Kidney capillary endothelial cell (primary cell): ENCODE data around the gene APOL3.
"Not testable (repeated sequence)": the region's sequence is repeated elsewhere in the genome, so short reads cannot be mapped to it uniquely, and the experiment has no call there.

Experiments used
- DNase-seq: peaks from one replicate; pipeline ENCODE4 v3.0.0-alpha.2; 2018; ENCODE audit warnings: low spot score

APOL3 gene, protein sequence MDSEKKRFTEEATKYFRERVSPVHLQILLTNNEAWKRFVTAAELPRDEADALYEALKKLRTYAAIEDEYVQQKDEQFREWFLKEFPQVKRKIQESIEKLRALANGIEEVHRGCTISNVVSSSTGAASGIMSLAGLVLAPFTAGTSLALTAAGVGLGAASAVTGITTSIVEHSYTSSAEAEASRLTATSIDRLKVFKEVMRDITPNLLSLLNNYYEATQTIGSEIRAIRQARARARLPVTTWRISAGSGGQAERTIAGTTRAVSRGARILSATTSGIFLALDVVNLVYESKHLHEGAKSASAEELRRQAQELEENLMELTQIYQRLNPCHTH

DNA sequence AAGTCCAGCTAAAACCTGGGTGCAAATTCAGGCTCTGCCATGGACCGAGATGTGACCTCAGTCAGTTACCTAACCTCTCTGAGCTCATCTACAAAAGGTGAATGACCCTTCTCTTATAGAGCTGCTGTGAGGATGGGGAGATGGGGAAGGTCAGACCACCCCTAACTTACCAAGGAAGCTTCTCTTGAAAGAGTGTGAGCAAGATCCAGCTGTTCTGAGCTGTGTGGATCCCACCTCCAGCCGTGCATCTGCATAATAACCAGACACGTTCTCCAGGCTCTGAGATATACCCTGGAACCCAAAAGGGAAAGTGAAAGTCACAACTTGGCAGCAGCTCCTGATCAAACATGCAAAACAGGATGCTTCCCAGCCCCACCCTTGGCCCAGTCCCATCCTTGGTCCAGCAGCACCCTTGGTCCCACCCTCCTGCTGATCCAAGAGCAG, at the start of gene APOL3:
Gene APOL3, minus strand, starts transcription at position 257 of the 444 bp plus-strand sequence. CDS start 11,700 bp downstream, outside the sequence.
- DNase-seq: peak; percentile 21

GRCh38 chr22:36210224-36210623, 49.7 kb upstream of the APOL3 start:
- no peak for DNase-seq

DNA sequence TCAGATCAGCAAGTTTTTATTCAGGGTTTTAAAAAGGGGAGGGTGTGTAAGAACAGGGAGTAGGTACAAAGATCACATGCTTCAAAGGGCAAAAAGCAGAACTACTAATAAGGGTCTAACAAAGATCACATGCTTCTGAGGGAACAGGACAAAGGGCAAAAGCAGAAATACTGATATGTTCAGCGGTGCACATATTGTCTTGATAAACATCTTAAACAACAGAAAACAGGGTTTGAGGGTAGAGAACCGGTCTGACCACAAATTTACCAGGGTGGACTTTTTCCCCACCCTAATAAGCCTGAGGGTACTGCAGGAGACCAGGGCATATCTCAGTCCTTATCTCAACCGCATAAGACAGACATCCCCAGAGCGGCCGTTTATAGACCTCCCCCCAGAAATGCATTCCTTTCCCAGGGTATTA, 48.9 kb upstream of the APOL3 start:
- not testable (repeated sequence) for DNase-seq

DNA sequence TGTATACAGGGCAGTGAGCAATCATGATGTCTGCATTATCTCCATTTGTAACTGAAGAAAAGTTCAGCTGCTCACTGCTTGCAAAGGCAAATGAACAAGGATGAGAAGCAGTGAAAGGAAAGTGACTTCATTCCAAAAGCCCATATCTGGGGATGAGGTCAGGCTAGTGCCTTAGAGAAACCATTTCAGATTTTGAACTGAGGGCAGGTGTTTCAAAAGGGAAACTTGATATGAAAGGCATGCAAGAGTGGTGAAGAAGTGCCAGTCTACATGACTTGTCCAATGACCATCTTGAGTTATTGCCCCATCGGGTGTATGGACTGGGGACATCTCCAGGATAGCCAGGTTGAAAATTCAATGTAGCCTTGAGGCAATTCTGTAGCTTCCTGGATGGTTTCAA, 48.4 kb upstream of the APOL3 start:
- no peak for DNase-seq

GRCh38 chr22:36208162-36208765, 47.7 kb upstream of the APOL3 start:
- DNase-seq: no peak

DNA sequence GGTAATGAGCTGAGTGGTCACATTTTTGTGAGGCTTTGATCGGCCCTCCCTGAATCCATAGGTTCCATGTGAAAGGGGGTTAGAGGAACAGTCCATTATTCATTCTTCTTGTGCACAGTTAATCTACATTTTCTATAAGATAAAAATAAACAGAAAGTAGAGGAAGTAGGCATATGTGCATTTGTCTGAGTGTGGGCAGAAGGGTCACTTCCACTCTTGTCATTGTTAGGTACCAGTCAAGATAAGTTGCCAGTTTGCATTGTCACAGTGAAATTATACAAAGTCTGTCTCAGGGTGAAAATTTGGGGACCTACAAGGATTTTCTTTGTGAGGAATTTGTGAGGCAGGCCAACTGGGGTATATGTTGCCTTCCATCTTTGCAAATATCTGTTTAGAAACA, 45.7 kb upstream of the APOL3 start:
- no peak for DNase-seq

GRCh38 chr22:36205573-36205972, 45.0 kb upstream of the APOL3 start:
- not testable (repeated sequence) for DNase-seq

GRCh38 chr22:36204632-36205015, 44.1 kb upstream of the APOL3 start:
- no peak for DNase-seq

GRCh38 chr22:36204001-36204631, 43.6 kb upstream of the APOL3 start:
- DNase-seq: no peak

DNA sequence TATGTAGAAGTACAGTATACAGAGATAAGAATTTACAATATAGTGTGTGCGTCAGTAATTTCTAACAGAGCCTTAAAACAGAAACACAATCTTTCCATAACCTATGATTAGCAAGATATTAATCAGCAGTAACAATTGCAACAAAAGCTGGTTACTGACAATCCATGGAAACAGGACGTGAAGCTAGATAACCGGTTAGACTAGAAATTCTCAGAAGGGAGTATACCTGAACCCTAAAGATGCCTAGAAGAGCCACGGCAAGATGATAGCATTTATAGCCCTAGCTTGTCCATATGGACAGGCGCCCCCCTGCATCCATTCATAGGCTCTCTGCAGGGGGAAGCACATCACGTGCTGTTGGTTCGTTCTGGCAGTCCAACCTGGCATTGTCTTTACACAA, 42.9 kb upstream of the APOL3 start:
- DNase-seq: not testable (repeated sequence)

DNA sequence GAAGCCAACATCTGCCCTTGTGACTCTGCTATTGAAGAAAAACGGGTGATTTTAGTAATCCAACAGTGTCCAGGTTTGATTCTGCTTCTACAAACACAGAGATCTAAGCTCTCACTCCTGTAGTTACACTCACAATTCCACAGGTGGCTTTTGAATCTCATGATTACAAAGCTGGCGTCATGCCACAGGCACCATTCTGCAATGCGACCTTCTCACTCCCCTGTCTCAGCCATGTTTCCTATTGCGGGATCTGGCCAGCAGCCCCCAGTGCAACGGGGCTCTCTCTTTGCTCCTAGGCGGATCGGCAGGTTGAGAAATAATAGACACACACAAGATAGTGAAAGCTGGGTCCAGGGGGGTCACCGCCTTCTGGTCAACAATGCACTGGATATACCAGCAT, 42.4 kb upstream of the APOL3 start:
- peak; percentile 9 for DNase-seq

GRCh38 chr22:36201630-36202319, 41.2 kb upstream of the APOL3 start, which contains the start of gene APOL4:
Gene APOL4, minus strand, starts transcription at chr22:36201809. Its CDS starts 75 bp downstream, at chr22:36201734.
- DNase-seq: no peak

- not testable (repeated sequence) for DNase-seq
Measured at GRCh38 chr22:36201025-36201424, 40.5 kb upstream of the APOL3 start.

- no peak for DNase-seq
Measured at GRCh38 chr22:36199001-36199551, 38.5 kb upstream of the APOL3 start.

DNA sequence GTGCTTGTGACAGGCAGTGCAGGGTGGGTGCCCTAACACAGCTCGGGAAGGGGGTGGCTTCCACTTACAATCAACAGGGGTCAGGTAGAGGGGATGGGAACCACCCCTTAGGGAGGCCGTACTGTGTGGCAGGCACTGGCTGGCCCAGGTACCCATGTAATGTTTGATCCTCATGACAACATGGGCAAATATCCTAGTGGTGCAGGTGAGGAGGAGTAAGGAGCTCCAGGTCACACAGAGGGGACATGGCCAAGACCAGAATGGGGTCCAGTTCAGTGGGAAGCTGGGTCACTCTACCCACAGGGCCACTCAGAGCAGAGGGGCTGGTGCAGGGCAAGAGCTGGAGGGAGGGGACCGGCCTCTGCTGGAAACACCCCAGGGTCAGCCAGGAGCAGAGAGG, 38.0 kb upstream of the APOL3 start:
- DNase-seq: no peak

DNA sequence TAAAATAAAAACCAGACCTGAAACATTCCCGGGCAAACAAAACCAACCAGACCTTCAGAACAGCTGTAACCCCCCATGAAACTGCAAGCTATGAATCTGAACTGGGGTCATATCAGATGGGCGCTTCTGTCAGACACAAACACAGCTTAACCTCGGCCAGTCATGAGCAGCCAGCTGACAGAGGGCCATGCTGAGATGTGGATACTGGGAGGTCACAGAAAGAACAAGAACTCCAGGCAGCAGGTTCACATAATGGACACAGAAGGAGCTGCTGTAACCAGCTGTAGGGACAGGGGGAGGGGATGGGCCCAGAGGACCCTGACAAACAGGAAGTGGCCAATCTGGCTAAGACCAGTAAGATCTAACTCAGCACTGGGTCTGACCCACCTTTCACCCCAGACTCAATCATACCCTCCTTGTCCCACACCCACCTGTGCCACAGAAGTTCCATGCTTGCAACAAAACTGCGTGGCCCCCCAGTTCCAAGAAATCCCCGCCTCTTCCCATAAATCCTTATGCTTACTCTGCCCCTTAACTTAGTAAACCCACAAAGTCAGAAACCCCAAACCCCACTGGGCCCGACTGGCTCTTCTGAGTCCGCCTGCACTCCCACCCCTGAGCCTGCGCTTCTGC, 37.1 kb upstream of the APOL3 start:
- no peak for DNase-seq

DNA sequence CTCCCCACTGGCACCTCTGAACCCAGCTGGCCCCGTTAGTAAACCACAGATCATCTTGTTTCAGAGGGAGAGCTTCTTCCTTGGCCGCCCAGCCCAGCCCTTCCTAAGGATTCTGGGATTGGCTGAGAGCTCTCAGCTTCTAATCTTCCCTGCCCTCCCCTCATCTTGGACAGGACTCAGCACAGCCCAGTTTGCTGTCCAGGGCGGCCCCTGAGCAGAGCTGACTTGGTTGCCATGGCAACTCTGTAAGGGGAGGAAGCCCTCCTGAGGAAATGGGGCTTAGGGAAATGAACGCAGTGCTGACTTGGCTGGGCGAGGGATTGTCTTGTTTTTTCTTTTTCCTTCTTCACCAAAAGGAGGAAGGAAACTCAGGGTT, 36.5 kb upstream of the APOL3 start:
- DNase-seq: peak; percentile 81

GRCh38 chr22:36196254-36197064, 35.9 kb upstream of the APOL3 start:
- no peak for DNase-seq

- peak; percentile 70 for DNase-seq
Measured at GRCh38 chr22:36194971-36195370, 34.4 kb upstream of the APOL3 start.

GRCh38 chr22:36194385-36194784, 33.8 kb upstream of the APOL3 start:
- DNase-seq: no peak

- DNase-seq: no peak
Measured at GRCh38 chr22:36193577-36193976, 33.0 kb upstream of the APOL3 start.
